Activated CD4-positive, alpha-beta T cell treated with anti-CD3 and anti-CD28 coated beads for 48 hours (primary cell): Measurements from ENCODE around the gene HLF.

Source experiments
- DNase-seq: peaks from one replicate; pipeline ENCODE4 v3.0.0-alpha.2; 2020

The HLF gene

GRCh38 chr17:55258578-55259135 lies 6.1 kb upstream of the HLF start:
- no peak for DNase-seq

DNA sequence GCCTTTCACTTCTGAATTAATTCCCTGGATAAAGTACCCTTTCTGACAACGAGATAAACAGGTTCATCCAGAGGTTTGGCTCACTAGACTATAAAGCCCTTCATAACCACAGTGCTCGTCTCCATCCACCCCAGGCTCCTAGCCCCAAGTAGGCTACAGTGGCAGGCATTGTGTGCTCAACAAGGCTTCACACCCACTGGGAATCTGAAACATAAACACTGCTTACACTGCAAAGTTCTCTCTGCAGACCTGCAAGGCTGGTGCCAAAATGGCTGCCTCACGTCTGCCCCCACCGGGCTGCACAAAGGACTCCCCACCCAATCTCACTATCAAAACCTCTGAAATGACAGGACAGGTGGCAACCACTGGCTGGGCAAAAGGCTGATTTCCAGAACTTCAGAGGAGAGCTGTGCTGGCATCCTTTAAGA lies 5.1 kb upstream of the HLF start:
- DNase-seq = no peak

GRCh38 chr17:55261311-55261710 lies 3.4 kb upstream of the HLF start:
- no peak for DNase-seq

- DNase-seq = peak; percentile 19
Observed at GRCh38 chr17:55263569-55264277, 1.0 kb upstream of the HLF start.

- no peak for DNase-seq
Observed at GRCh38 chr17:55264278-55264644, 499 bp upstream of the HLF start.

DNA sequence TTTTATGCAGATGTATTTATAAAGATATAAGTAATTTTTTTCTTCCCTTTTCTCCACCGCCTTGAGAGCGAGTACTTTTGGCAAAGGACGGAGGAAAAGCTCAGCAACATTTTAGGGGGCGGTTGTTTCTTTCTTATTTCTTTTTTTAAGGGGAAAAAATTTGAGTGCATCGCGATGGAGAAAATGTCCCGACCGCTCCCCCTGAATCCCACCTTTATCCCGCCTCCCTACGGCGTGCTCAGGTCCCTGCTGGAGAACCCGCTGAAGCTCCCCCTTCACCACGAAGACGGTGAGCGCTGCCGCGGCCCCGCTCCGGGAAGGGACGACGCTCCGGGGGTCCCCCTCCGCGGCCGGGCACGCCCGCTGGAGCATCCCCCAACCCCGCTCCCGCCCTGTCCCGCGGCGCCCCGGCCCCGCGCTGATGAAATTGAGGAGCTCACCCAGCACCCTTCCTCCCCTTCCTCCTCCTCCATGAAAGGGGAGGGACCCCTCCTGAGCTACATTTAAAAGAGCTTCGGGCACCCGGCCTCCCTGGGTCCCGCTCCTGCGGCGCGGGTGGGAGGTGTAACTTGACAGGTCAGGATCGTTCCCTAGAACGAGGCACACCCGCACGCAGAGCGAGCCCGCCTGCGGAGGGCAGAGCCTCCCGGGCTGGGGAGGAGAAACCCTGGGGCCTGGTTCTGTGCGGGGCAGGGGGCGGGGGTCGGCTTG lies 706 bp downstream of the HLF start:
- DNase-seq = no peak

GRCh38 chr17:55266051-55266957 lies 1.5 kb downstream of the HLF start:
- DNase-seq = no peak

- no peak for DNase-seq
Observed at GRCh38 chr17:55266958-55267688, 2.4 kb downstream of the HLF start.

DNA sequence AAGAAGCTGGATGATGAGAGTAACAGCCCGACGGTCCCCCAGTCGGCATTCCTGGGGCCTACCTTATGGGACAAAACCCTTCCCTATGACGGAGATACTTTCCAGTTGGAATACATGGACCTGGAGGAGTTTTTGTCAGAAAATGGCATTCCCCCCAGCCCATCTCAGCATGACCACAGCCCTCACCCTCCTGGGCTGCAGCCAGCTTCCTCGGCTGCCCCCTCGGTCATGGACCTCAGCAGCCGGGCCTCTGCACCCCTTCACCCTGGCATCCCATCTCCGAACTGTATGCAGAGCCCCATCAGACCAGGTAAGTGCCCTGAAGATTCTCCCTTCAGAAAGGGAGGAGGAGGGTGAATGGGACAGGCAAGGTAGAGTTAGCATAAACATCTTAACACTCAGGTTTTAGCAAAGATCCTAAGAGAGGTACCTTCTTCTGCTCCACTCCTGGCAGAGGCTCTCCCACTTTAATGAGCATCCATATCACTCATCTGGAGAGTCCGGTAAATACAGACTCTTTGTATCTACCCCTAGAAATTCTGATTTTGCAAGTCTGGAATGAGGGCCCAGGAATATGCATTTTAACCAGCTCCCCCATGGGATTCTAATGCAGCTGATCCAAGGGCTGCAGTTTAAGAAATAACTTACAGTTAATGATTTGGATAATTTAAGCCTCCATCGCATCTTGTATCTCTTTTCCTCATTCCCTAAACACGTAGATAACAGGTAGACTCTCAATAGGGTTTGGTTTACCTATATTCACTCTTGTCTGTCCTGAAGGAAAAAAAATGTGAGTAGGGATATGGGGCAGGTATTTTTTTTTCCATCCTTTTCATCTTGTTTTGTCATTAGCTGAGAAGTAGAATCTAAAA lies 3.3 kb downstream of the HLF start:
- DNase-seq = no peak

- no peak for DNase-seq
Observed at GRCh38 chr17:55268649-55269480, 4.1 kb downstream of the HLF start.

DNA sequence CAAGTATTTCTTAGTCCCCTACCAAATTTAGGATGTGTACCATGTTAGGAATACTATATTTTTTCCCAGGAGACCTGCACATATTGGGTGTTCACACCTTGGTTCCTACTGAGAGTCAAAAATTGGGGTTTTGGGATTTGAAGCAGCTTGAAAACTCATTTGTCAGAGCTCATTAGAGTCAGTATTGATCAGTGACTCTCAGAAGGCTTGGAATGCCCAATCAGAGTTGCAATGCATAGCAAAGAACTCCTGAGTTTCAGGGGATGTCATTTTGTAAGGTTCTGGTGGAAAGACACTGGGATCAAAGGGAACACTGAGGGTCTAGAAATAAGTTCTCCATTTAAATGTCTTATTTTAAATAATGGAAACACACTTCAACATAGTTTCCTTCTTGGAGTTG lies 5.1 kb downstream of the HLF start:
- DNase-seq = no peak

DNA sequence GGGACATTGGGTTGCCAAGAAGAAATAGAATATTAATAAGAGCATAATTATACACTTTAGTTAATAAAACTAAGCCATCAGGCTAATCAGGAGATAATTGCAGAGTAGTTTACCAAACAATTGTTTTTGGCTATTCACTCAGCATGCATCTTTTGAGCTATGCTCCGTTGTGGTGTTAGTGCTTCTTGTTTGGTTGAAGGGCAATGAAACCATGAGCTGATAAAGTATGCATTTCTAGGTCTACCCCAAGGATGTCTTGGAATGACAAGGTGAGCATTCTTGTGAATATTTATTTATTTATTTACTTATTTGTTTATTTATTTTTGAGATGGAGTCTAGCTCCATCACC lies 6.4 kb downstream of the HLF start:
- no peak for DNase-seq

- no peak for DNase-seq
Observed at GRCh38 chr17:55271958-55272710, 7.4 kb downstream of the HLF start.

- no peak for DNase-seq
Observed at GRCh38 chr17:55272711-55273578, 8.2 kb downstream of the HLF start.

GRCh38 chr17:55273579-55274354 lies 9.0 kb downstream of the HLF start:
- no peak for DNase-seq

- no peak for DNase-seq
Observed at GRCh38 chr17:55274355-55275255, 9.8 kb downstream of the HLF start.
